ENCODE data around the gene TIMM17A. TPM values are rescaled to one million over a fixed set of nuclear protein-coding genes. Genes with fewer than 3 reads are reported as not detected.

Gene TIMM17A
- total RNA-seq, 1 donor from 2014 or later = 50.8 TPM

- peak within 1 kb of the TSS; percentile 21 for H3K27ac Mint-ChIP-seq (ENCODE audit: unreplicated experiment)
- no peak for TF ChIP-seq CTCF (IDR thresholded peaks at IDR 0.05)
- no peaks in the 10 kb centered on the region for H3K9me3 Mint-ChIP-seq (ENCODE audit: unreplicated experiment)
- peaks cover 6% of the 10 kb centered on the region for H3K36me3 Mint-ChIP-seq (ENCODE audit: unreplicated experiment)
- H3K4me3 Mint-ChIP-seq (ENCODE audit: unreplicated experiment) = no peak within 1 kb of the TSS
- H3K4me1 Mint-ChIP-seq (ENCODE audit: unreplicated experiment) = peaks cover 35% of the 10 kb centered on the region
- no peaks in the 10 kb centered on the region for H3K27me3 Mint-ChIP-seq (ENCODE audit: unreplicated experiment)
- DNase-seq (ENCODE audit: extremely low spot score, unreplicated experiment) = no peak
Measured at GRCh38 chr1:202010180-202011015, 55.1 kb downstream of the TIMM17A start, which contains the start of gene ELF3. Gene ELF3, plus strand, starts transcription at chr1:202010587. Its CDS starts 550 bp downstream, at chr1:202011137.

GRCh38 chr1:202011994-202012393 lies 56.7 kb downstream of the TIMM17A start:
- DNase-seq (ENCODE audit: extremely low spot score, unreplicated experiment) = no peak
- Mint-ChIP-seq H3K27ac (ENCODE audit: unreplicated experiment) (no peak overlapping the region), H3K36me3 (ENCODE audit: unreplicated experiment) (peaks cover under 1% of the 10 kb centered on the region), H3K4me3 (ENCODE audit: unreplicated experiment) (no peak overlapping the region), H3K9me3 (ENCODE audit: unreplicated experiment) (no peaks in the 10 kb centered on the region), H3K4me1 (ENCODE audit: unreplicated experiment) (peaks cover 26% of the 10 kb centered on the region), H3K27me3 (ENCODE audit: unreplicated experiment) (peaks cover 3% of the 10 kb centered on the region)
- TF ChIP-seq CTCF (IDR thresholded peaks at IDR 0.05) = no peak

GRCh38 chr1:202012544-202013478 lies 57.5 kb downstream of the TIMM17A start:
- DNase-seq (ENCODE audit: extremely low spot score, unreplicated experiment) = no peak
- no peak for TF ChIP-seq CTCF (IDR thresholded peaks at IDR 0.05)
- Mint-ChIP-seq H3K27ac (ENCODE audit: unreplicated experiment) (no peak overlapping the region), H3K27me3 (ENCODE audit: unreplicated experiment) (peaks cover 5% of the 10 kb centered on the region), H3K36me3 (ENCODE audit: unreplicated experiment) (no peaks in the 10 kb centered on the region), H3K9me3 (ENCODE audit: unreplicated experiment) (no peaks in the 10 kb centered on the region), H3K4me1 (ENCODE audit: unreplicated experiment) (peaks cover 19% of the 10 kb centered on the region), H3K4me3 (ENCODE audit: unreplicated experiment) (no peak overlapping the region)

GRCh38 chr1:202013603-202014002 lies 58.3 kb downstream of the TIMM17A start:
- Mint-ChIP-seq H3K27ac (ENCODE audit: unreplicated experiment) (no peak overlapping the region), H3K36me3 (ENCODE audit: unreplicated experiment) (no peaks in the 10 kb centered on the region), H3K9me3 (ENCODE audit: unreplicated experiment) (no peaks in the 10 kb centered on the region), H3K27me3 (ENCODE audit: unreplicated experiment) (peaks cover 5% of the 10 kb centered on the region), H3K4me1 (ENCODE audit: unreplicated experiment) (peaks cover 16% of the 10 kb centered on the region), H3K4me3 (ENCODE audit: unreplicated experiment) (no peak overlapping the region)
- no peak for TF ChIP-seq CTCF (IDR thresholded peaks at IDR 0.05)
- DNase-seq (ENCODE audit: extremely low spot score, unreplicated experiment) = no peak

Measured in osteocyte (in vitro differentiated cells).